ENCODE measurements around the gene CEBPZOS. TPM values are rescaled to one million over a fixed set of nuclear protein-coding genes. Genes with fewer than 3 reads are reported as not detected.

Gene CEBPZOS
- total RNA-seq, 1 experiment from 2014 or later = 1.5 TPM

- no peak overlapping the region for H2BK20ac ChIP-seq (ENCODE audit: low read depth, low read length, poor library complexity, severe bottlenecking)
Observed at GRCh38 chr2:37230581-37230980, 34.3 kb downstream of the CEBPZOS start.

More at GRCh38 chr2:37230581-37230980, 34.3 kb downstream of the CEBPZOS start:
- no peak for DNase-seq
- H3K56ac ChIP-seq (ENCODE audit: insufficient read length, low read depth, low read length) = no peak overlapping the region
- H3K27me3 Mint-ChIP-seq (ENCODE audit: low read depth) = no peaks in the 10 kb centered on the region
- H2BK15ac ChIP-seq (ENCODE audit: low read depth, low read length) = no peak overlapping the region
- no peak overlapping the region for H3K4ac ChIP-seq (ENCODE audit: low read depth, low read length)
- H2AK5ac ChIP-seq (ENCODE audit: insufficient read length, low read length) = no peak overlapping the region
- no peak overlapping the region for H2BK120ac ChIP-seq (ENCODE audit: low read depth, low read length, poor library complexity, severe bottlenecking)
- no peak overlapping the region for H3K23ac ChIP-seq (ENCODE audit: insufficient read length, low read depth, low read length)
- no peak overlapping the region for H3T11ph ChIP-seq (ENCODE audit: low read length)
- no peak overlapping the region for H3K18ac ChIP-seq (ENCODE audit: insufficient read length, low read depth, low read length)
- H4K20me1 ChIP-seq (ENCODE audit: control insufficient read depth, insufficient read depth, insufficient read length) = no peaks in the 10 kb centered on the region
- peaks cover 4% of the 10 kb centered on the region; the same call in 1 of the 2 replicates for H3K4me1 ChIP-seq (ENCODE audit: insufficient read depth, low read length)
- H3K4me3 Mint-ChIP-seq = no peak overlapping the region
- WGBS (ENCODE audit: extremely low coverage, insufficient read length, low lambda C conversion rate) = no CpG with 5 or more reads among the region's 8 CpGs
- no peak overlapping the region for H2BK5ac ChIP-seq (ENCODE audit: insufficient read length, low read length)
- peak overlapping the region; percentile 64 for H3K9ac ChIP-seq (ENCODE audit: extremely low read depth, insufficient read length, low read length)
- H2AFZ ChIP-seq (ENCODE audit: low read length) = no peak overlapping the region
- H3K9me3 ChIP-seq (ENCODE audit: control insufficient read depth, low read depth, low read length) = no peaks in the 10 kb centered on the region
- no peak overlapping the region for H3K27ac Mint-ChIP-seq
- peaks cover 48 to 59% of the 10 kb centered on the region in 2 experiments for H3K4me1 Mint-ChIP-seq
- H4K91ac ChIP-seq (ENCODE audit: insufficient read length, low read depth, low read length) = no peak overlapping the region
- H3K27ac ChIP-seq (ENCODE audit: insufficient read length, low read depth, low read length) = no peak overlapping the region
- no peaks in the 10 kb centered on the region; a peak in 1 of 5 replicates for H3K9me3 Mint-ChIP-seq
- no peak overlapping the region for H4K5ac ChIP-seq (ENCODE audit: insufficient read length, low read depth, low read length)
- no peak for TF ChIP-seq CTCF (conservative IDR thresholded peaks at IDR 0.05)
- H3K79me1 ChIP-seq (ENCODE audit: insufficient read depth, low read depth, low read length, poor library complexity, severe bottlenecking) = no peaks in the 10 kb centered on the region
- H3K4me2 ChIP-seq (ENCODE audit: insufficient read depth, insufficient read length, low read length) = peak overlapping the region; percentile 92
- peaks cover 29 to 55% (median 34%) of the 10 kb centered on the region in 3 experiments for H3K36me3 Mint-ChIP-seq (ENCODE audit: insufficient read depth in 1 of 3, low read depth in 3 of 3)
- H3K27me3 ChIP-seq (ENCODE audit: insufficient read depth, low read length) = no peaks in the 10 kb centered on the region
- H3K23me2 ChIP-seq (ENCODE audit: insufficient read length, low read depth, low read length, poor library complexity, severe bottlenecking) = peaks cover 18% of the 10 kb centered on the region
- no peak overlapping the region for H2BK12ac ChIP-seq (ENCODE audit: insufficient read length, low read depth, low read length)
- no peak overlapping the region for H4K8ac ChIP-seq (replicated peaks; ENCODE audit: insufficient read length, low read depth, low read length)
- no peak overlapping the region for H3K14ac ChIP-seq (ENCODE audit: insufficient read depth, low read length)
- H3K79me2 ChIP-seq (ENCODE audit: insufficient read depth, low read length) = peaks cover 61% of the 10 kb centered on the region
